Gastroesophageal sphincter (tissue), 3 donors: ENCODE data around the gene ITGAX.

ENCODE experiments used
- CTCF ChIP-seq, 4 experiments: fragments of 200-600 bp in 2 of 4; fragments of 450-650 bp in 2 of 4; sonication (generic) in 1 of 4; IDR thresholded peaks; one replicate each; pipeline ENCODE4 v1.5.1; 2017 to 2019; ENCODE audit warnings: antibody characterized with exemption in 4 of 4, mild to moderate bottlenecking in 2 of 4, moderate library complexity in 2 of 4
- POLR2A ChIP-seq, 2 donors: fragments of 450-650 bp; IDR thresholded peaks; one replicate each; pipeline ENCODE4 v1.6.1; 2017; ENCODE audit warnings: antibody characterized with exemption in 2 of 2, mild to moderate bottlenecking in 2 of 2, moderate library complexity in 1 of 2

DNA sequence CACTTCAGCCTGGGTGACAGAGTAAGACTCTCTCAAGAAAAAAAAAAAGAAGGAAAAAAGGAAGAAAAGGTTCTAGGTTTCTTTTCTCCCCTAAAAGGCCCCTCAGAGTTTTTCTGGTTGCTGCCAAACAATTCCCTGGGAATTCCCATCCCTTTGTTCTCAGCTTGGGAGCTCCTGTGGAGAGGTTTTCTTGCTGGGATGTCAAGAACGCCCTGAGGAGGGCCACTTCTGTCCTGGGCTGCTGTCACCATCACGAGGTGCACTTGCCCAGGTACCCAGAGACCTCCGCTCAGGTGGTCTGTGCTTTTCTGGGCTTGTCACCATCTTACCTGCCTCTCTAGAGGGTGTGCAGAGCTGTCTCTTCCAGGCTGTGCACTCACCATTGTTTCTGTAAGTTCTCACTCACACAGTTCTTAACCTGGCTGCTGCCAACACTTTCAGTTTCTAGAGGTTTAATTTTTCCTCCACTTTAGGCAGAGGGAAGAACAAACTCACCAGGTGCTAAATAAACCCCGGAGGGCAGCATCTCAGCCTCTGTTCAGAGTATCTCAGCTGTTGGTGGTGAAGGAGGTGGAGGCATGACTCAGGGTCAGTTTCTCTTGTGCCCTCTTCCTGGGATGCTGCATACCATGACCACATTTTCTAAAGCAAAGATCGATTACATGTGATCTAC, 75.5 kb downstream of the ITGAX start:
- TF ChIP-seq CTCF (IDR thresholded peaks at IDR 0.05) (no peak), POLR2A (IDR thresholded peaks at IDR 0.05) (no peak)
